Measurements from ENCODE around the gene EBF3.

The EBF3 gene

DNA sequence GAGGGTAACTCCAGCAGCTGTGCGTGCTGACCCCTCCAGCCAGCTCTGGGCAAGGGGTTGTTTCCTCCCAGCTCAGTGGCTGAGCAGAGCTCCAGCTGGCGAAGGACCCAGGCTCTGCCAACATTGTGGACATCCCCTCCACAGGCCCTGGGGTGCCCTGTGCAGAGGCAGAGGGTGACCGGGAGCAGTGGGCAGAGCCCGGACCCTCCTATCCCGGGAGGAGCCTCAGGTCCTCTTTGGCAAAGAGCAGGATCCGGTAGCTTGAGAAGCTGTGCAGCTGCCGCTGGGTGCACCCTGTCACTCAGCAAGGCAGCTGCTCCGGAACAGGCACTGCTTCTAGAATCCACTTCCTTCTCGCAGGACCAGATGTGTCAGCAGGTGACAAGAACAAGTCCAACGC, 175.9 kb downstream of the EBF3 start:
- DNase-seq: no peak

DNA sequence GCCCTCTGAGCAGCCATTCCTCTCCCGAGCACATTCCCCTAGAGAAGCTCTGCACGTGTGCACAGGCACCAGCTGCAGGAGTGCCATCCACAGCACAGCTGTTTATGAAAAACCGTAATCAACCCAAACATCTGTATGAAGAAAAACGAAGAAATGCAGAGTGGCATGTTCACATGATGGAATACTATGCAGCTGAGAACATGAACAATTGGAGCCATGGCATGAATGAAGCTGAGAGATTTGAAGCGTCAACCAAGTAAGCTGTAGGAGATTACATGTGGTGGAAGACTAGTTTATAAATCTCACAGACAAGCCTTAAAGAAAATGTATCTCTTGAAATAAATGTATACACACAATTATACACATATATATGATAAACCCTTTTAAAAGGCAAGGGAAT, 176.5 kb downstream of the EBF3 start:
- DNase-seq: no peak

DNA sequence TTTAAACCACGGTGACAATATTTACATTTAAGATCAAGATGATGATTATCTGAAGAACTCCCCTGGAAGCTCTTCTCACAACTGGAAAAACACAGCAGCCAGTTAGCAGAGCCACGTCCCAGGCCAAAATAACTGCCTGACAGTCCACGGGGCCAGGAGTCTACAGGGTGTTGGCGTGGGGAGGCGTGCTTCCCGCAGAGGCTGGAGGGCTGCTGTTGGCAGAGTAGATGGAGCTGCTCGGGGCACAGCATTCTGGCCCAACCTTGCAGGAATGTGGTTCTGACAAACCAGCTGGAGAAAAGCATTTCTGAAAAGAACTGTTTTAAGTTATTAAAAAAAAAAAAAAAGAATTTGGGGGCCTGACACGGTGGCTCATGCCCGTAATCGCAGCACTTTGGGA, 177.9 kb downstream of the EBF3 start:
- no peak for DNase-seq

DNA sequence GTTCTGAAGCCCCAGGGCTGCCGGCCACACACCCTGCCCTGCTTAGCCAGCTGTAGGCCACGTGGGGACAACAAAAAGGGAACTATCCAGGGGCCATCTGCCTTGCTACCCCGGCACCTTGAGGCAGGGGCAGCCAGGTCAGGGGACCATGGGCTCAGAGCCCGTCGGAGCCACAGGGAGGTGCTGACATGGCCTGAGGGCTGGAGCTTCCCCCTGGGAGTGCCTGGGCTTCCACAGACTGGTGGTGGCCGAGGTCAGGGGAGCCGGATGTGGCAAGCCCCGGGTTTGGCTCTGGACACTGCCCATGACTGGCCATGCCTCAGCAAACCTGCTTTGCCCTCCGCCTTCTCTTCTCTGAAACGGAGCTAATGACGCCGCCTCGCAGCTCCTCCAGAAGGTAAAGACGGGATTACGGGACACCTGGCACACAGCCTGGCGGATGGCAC, 178.5 kb downstream of the EBF3 start:
- no peak for DNase-seq
